ENCODE results near the gene OR52I2. TPM values are rescaled to one million over a fixed set of nuclear protein-coding genes. Genes with fewer than 3 reads are reported as not detected.

Gene OR52I2
- total RNA-seq, 1 donor from 2014 or later = not detected

DNA sequence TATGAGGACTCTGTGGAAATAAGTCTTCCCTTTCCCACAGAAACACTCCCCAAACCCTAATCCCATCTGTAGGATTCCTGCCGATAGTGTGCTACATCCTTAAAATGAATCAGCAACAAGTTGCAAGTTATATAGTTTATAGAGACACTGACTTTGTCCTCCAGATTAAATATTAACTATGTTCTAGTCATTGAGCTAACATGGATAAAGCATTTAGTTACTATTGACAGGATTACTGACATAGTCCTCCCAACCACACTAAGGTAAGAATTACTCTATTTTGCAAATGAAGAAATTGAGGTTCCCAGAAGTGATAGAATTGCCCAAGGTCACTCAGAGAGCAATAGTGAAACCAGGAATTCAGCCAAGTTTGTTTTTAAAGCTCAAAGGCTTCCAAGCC is 34.7 kb upstream of the OR52I2 start:
- Mint-ChIP-seq H3K36me3 (no peaks in the 10 kb centered on the region), H3K9me3 (peaks cover 20% of the 10 kb centered on the region), H3K4me1 (no peaks in the 10 kb centered on the region), H3K27ac (no peak overlapping the region), H3K27me3 (ENCODE audit: low read depth) (peaks cover 1% of the 10 kb centered on the region), H3K4me3 (no peak overlapping the region)
- TF ChIP-seq, protein P1, sequence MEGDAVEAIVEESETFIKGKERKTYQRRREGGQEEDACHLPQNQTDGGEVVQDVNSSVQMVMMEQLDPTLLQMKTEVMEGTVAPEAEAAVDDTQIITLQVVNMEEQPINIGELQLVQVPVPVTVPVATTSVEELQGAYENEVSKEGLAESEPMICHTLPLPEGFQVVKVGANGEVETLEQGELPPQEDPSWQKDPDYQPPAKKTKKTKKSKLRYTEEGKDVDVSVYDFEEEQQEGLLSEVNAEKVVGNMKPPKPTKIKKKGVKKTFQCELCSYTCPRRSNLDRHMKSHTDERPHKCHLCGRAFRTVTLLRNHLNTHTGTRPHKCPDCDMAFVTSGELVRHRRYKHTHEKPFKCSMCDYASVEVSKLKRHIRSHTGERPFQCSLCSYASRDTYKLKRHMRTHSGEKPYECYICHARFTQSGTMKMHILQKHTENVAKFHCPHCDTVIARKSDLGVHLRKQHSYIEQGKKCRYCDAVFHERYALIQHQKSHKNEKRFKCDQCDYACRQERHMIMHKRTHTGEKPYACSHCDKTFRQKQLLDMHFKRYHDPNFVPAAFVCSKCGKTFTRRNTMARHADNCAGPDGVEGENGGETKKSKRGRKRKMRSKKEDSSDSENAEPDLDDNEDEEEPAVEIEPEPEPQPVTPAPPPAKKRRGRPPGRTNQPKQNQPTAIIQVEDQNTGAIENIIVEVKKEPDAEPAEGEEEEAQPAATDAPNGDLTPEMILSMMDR (IDR thresholded peaks at IDR 0.05; ENCODE audit: unreplicated experiment) = no peak
- no peak for DNase-seq (ENCODE audit: low spot score in 2 of 2, unreplicated experiment in 2 of 2)

DNA sequence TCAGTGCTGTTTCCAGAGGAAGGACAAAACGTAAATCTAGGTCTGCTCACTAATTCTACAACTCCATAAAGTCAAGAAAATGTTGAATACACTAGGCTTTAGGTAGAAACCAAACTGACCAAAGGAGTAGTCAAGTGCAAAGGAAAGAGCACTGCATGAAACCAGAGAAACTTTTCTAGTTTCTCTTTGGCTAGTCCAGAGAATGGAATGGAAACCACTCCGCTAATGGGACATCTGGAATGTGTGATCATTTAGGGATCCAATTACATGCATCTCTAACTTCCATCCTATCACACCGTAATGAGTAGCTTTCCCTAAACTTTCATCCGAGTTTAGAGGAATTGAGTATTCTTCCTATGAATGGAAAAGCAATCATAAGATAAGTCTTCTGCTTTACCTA is 34.1 kb upstream of the OR52I2 start:
- Mint-ChIP-seq H3K27me3 (ENCODE audit: low read depth) (no peaks in the 10 kb centered on the region), H3K27ac (no peak overlapping the region), H3K9me3 (peaks cover 20% of the 10 kb centered on the region), H3K4me1 (no peaks in the 10 kb centered on the region), H3K4me3 (no peak overlapping the region), H3K36me3 (no peaks in the 10 kb centered on the region)
- TF ChIP-seq, protein P1 (IDR thresholded peaks at IDR 0.05; ENCODE audit: unreplicated experiment) = no peak
- no peak for DNase-seq (ENCODE audit: low spot score in 2 of 2, unreplicated experiment in 2 of 2)

DNA sequence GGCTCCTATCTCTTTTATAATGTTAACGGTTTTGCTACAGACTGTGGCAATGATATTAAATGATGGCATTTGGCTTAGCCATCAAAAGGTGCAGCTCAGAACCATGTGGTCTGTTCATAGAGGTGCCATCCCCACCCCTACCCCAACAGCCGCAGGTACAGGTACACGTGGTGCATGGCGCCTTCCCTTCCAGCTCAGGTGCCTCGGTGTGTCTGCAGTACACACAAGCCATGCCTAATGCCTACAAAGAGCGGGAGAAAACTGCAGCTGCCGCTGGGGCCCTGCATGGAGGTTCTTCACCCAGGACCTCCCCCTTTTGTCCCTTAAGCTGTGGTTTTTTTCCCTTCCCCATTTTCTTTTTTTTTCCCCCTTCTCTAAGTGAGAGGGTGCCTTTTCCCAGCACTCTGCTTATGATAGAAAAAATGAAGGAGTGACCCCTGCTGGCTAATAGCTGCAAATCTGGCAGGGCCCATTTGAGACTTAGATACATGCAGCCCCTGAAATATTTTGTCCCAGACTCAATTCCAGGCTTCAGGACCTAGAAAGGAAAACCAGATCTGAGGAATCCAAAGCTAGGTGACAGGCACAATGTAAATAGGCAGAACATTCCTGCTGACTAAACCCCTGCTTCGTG is 30.1 kb upstream of the OR52I2 start:
- no peaks in the 10 kb centered on the region for H3K27me3 Mint-ChIP-seq (ENCODE audit: low read depth)
- H3K9me3 Mint-ChIP-seq = peaks cover 24% of the 10 kb centered on the region
- TF ChIP-seq, protein P1 (IDR thresholded peaks at IDR 0.05; ENCODE audit: unreplicated experiment) = no peak
- H3K36me3 Mint-ChIP-seq = no peaks in the 10 kb centered on the region
- DNase-seq (ENCODE audit: low spot score in 2 of 2, unreplicated experiment in 2 of 2) = no peak
- no peak overlapping the region for H3K4me3 Mint-ChIP-seq
- H3K27ac Mint-ChIP-seq = no peak overlapping the region
- no peaks in the 10 kb centered on the region for H3K4me1 Mint-ChIP-seq

DNA sequence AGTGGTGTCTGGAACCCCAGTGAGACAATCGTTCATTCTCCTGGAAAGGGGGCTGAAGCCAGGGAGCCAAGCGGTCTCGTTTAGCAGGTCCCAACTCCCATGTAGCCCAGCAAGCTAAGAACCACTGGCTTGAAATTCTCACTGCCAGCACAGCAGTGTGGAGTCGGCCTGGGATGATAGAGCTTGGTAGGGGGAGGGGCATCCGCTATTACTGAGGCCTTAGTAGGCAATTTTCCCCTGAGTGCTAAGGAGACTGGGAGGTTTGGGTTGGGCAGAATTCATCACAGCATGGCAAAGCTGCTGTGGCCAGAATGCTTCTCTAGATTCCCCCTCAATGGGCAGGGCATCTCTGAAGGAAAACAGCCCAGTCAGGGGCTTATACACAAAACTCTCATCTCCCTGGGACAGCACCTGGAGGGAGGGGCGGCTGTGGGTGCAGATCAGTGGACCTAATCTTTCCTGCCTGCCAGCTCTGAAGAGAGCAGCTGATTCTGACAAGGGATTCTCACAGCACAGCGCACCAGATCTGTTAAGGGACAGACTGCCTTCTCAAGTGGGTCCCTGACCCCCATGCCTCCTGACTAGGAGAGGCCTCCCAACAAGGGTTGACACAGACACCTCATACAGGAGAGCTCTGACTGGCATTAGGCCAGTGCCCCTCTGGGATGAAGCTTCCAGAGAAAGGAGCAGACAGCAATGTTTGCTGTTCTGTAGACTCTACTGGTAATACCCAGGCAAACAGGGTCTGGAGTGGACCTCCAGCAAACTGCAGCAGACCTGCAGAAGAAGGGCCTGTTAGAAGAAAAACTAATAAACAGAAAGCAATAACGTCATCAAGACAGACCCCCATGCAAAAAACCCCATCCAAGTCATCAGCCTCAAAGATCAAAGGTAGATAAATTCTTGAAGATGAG is 21.8 kb upstream of the OR52I2 start:
- Mint-ChIP-seq H3K27ac (peak overlapping the region; percentile 70), H3K9me3 (peaks cover 43% of the 10 kb centered on the region)

DNA sequence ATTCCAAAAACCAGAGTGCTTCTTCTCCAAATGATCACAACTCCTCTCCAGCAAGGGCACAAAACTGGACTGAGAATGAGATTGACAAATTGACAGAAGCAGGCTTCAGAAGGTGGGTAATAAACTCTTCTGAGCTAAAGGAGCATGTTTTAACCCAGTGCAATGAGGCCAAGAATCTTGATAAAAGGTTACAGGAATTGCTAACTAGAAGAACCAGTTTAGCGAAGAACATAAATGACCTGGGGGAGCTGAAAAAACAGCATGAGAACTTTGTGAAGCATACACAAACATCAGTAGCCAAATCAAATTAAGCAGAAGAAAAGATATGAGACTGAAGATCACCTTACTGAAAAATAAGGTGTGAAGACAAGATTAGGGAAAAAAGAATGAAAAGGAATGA is 21.1 kb upstream of the OR52I2 start:
- TF ChIP-seq, protein P1 (IDR thresholded peaks at IDR 0.05; ENCODE audit: unreplicated experiment) = no peak

More for the DNA sequence above, 21.8 kb upstream of the OR52I2 start:
- Mint-ChIP-seq H3K27me3 (ENCODE audit: low read depth) (no peaks in the 10 kb centered on the region), H3K4me3 (no peak overlapping the region), H3K36me3 (peaks cover 14% of the 10 kb centered on the region), H3K4me1 (peaks cover 14% of the 10 kb centered on the region)
- no peak for DNase-seq (ENCODE audit: low spot score in 2 of 2, unreplicated experiment in 2 of 2)
- TF ChIP-seq, protein P1 (IDR thresholded peaks at IDR 0.05; ENCODE audit: unreplicated experiment) = no peak

More for the DNA sequence above, 21.1 kb upstream of the OR52I2 start:
- Mint-ChIP-seq H3K4me1 (peaks cover 14% of the 10 kb centered on the region), H3K4me3 (no peak overlapping the region), H3K9me3 (peaks cover 43% of the 10 kb centered on the region), H3K27me3 (ENCODE audit: low read depth) (no peaks in the 10 kb centered on the region), H3K36me3 (peaks cover 14% of the 10 kb centered on the region), H3K27ac (peak overlapping the region; percentile 70)
- no peak for DNase-seq (ENCODE audit: low spot score in 2 of 2, unreplicated experiment in 2 of 2)
